Measurements from ENCODE around the gene URB1.
"Not testable (repeated sequence)": the region's sequence is repeated elsewhere in the genome, so short reads cannot be mapped to it uniquely, and the experiment has no call there.

The URB1 gene

DNA sequence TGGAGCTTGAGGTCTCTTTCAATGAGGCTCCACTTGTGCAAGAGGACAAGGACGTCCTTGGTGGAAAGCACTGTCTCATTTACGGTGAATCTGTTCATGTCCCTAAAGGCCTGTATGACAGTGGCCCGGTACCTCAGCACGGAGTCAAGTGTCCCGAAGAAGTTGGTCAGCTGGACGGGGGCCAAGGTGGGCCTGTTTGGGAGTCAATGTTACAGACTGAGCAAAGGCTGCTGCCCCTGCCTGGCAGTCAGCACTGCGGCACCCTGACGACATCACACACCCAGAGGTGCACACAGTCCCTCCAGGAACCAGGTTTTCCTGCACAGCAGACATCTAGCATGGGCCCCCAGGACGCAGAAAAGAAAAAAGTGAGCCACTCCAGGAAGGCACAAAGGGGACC, 75.1 kb downstream of the URB1 start:
- no peak for DNase-seq

DNA sequence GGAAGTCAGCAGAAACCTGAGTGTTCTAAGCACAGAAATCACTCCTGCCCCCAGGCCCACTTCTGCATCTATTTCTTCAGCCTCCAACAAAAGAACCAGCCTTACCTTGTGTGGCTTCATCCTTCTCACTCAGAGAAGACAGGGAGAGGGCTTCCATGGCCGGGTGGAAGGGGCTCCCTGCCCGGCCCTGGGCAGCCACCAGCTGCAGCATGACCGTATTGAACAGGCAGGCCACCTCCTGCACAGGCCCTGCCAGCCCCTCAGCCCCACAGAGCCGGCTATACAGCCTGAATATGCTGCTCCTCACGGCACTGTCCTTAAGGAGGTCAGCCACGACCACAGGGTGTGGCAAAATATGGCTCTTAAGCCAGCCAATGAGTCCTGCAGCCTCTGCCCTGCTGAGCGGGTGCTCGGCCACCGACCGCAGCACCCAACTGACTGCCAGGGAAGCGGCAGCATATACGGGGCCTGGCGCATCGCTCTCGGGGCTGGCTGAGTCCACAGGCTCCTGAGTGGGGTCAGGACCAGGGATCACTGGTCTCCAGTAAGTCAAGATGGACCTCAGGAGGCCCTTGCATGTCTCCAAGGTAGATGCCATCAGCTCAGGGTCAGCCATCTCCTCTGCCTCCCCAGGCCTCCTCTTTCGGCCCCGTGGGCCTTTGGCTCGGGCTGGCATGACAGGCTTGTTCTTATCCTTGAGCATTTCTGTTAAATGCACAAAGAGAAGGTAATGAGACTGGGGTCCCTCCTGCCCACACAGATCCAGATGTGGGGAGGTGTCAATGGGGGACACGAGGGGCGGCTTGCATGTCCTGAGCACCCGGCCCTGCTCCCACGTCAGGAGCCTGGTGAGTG, 76.2 kb downstream of the URB1 start:
- no peak for DNase-seq

DNA sequence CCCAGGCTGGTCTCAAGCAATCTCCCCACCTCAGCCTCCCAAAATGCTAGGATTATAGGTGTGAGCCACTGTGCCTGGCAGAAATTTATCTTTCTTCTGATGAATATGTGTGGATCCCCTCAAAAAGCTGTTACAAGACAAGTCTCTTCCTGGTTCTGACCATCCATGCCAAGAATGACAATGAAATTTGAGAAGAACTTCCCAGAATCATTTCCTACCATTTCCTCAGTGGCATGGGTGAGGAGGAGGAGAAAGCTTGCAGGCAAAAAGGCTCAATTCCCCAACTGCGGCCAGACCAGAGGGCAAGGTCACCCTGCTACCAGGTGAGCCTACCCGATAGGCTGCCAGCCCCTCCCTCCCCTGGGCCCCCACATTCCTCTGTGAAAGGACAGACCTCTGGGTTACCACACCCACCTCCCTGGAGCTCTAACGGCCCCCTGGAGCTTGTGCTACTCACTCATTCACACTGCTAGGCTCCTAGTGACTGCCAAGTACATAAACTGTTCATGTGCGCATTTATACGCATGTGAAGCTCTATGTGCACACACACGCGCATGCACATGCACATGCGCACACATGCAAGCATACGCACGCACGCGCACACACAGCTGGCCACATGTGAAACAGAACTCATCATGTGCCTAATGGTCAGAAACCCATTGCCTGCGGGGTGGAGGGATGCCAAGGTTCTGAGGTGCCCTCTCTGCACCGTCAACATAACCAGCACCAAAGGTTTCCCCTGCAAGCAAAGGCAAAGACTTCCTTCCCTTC, 77.1 kb downstream of the URB1 start:
- no peak for DNase-seq

DNA sequence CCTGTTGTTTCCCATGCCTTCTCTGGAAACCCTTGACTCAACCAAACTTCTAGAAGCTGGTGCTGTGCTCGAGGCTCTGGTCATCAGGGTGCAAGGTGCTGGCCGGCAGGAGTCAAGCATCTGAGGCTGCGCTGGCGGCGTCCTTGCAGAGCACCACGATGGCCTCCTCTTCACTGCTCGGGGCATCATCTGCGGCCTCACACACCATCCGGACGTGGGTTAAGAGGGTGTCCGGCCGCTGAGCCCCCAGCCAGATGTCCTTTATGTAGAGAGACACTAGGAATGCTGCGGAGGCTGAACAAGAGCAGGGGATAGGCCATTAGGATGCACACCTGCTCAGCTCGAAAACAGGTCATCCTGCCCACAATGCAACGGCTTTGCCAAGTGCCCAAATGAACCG, 78.0 kb downstream of the URB1 start:
- DNase-seq = no peak

DNA sequence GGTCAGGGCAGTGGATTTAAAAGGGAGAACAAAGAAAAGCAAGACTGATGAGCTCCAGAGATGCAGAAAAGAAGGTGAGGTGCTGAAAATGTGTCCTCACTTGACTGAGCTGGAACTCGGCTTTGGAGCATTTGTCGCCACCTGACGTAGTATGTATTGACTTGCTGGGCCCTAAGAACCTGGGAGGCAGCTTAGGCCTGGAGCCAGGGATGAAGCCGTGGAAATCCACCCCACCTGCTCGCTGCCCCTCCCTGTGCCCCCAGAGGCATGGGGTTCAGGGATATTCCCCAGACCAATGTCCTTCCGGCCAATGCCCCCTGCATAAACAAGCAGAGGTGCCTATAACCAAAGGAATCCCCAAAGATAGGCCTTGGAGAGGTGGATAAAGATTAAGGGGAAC, 79.8 kb downstream of the URB1 start:
- no peak for DNase-seq

DNA sequence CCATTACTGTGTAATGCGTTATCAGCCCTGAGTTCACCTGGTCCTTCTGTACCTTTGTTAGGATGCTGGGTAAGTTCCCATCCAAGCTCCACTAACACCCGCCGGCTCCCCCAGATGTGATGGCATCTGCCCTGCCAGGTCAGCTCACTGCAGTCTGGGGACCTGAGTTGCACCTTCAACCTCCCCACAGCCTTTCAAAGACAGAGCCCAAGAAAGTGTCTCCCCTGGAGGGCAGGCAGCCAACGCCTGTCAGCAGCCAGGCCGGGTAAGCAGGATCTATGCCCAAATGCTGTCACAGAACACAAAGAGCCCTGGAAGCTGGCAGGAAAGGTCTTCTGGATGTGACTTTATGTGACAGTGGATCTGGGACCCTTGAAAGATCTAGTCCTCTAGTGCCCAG, 80.5 kb downstream of the URB1 start:
- DNase-seq = no peak

DNA sequence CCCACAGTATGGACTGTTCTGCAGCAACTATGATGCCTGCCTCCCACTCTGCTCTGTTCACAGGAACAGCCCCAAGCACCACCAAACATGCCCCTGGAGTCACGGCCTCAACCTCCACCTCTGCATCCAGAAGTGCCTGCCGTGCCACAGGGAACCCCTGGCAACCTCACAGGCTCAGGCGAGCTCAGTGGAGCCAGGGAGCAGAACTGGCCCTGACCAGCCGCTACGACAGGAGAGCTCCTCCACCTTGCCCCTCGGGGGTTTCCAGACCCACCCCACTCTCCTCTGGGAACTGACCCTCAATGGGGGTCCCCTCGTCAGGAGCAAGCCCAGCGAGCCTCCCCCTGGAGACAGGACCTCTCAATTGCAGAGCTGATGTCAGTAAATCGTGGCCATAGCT, 81.2 kb downstream of the URB1 start:
- DNase-seq = no peak

DNA sequence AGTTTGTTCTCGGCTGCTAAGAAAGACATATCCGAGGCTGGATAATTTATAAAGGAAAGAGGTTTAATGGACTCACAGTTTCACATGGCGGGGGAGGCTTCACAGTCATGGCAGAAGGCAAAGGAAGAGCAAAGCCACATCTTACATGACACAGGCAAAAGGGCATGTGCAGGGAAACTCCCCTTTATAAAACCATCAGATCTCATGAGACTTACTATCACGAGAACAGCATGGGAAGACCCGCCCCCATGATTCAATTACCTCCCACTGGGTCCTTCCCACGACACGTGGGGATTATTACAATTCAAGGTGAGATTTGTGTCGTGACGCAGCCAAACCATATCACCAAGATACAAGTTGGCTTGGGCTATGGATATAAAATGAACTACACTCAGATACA, 81.8 kb downstream of the URB1 start:
- not testable (repeated sequence) for DNase-seq

DNA sequence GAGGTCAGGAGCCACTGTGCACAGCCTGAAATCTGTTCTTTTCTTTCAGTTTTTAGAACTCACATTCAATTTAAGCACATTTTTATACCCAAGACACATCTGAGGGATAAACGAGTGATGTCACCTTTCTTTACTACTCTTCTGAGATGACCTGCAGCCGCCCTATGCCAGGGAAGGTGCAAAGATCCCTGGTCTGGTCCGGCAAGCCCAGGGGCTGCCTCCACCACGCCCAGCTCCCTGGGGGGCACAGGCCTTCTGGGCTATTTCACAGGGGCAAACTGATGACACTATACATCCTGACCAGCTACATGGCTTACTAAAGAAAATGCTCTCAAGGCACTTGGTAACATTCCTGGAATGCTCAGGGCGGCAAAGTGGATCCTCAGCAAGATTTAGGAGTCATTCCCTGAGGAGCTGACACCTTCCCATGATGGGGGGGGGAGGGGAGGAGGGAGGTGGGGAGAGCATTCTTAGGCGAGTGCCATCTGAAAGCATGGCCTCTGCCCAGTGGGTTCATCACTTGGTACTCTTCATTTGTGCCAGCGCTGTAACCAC, 82.8 kb downstream of the URB1 start:
- no peak for DNase-seq

DNA sequence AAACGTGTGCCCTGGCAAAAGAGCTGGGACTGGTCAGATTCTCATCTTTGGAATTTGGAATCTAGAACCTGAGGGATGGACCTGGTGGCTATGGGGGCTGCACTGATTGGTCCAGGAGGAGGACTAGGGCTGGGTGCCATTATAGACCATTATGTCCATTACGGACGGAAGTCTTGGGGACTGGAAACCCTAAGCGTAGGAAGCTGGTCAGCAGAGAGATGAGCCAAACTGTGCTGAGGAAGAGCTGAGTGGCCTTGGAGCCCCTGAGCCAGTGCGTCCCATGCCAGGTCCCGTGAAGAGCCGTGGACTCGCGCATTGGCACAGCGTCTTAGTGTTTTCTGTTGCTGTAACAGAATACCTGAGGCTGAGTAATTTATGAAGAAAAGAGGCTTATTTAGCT, 84.1 kb downstream of the URB1 start:
- no peak for DNase-seq

DNA sequence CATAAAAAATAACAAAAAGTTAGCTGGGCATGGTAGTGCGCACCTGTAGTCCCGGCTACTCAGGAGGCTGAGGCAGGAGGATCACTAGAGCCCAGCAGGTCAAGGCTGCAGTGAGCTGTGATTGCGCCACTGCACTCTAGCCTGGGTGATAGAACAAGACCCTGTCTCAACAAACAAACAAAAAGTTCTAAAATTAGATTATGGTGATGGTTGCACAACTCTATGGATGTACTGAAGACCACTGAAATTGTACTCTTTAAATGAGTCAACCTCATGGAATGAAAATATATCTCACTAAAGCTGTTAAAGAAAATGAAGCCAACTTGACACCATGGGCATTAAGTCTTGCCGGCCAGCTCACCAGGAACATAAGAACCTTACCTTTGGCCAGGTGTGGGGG, 85.1 kb downstream of the URB1 start:
- DNase-seq = no peak

DNA sequence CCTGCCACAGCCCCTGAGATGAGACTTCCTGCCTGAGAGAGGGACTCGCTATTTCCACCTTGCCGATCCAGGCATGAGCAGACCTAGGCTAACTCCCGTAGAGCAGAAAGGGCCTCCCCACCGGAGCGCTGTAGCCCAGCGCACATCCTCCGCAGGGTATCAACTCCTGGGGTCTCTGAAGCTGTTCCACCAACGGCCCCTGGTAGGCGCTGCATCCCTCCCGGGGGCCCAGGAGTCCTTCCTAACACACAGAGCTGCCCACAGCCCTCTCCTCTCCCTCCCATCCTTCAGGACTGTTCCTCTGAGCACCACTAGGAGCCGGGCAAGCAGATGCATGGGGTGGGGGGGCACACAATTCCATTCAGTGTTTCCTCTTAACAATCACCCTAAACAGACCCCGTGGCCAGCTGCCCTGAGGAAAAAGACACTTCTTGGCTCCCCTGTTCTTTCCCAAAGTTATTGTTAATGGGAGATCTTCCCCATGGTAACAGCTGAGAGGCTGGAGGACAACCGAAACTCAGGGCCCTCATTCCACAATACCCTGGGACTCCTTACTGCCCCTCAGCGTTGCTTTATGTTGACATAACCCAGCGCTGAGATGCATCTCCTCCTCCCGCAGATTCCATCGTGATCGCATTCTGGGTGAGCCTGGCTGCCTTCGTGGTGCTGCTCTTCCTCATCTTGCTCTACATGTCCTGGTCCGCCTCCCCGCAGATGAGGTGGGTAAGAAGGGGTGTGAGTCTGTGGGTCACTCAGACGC, 86.6 kb downstream of the URB1 start:
- DNase-seq = peak in 1 of 2 experiments; percentile 18

DNA sequence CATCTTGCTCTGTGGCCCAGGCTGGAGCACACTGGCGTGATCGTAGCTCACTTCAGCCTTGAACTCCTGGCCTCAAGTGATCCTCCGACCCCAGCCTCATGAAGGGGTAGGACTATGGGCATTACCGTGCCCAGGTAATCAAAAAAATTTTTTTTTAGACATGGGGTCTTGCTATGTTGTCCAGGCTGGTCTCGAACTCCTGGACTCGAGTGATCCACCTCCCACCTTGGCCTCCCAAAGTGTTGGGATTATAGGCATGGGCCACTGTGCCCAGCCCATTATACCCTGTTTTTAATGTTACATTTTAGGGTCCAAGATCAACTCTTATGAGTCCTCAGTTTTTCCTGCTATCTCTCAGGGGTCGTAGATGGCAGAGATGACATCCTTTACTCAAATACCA, 87.8 kb downstream of the URB1 start:
- DNase-seq = no peak

DNA sequence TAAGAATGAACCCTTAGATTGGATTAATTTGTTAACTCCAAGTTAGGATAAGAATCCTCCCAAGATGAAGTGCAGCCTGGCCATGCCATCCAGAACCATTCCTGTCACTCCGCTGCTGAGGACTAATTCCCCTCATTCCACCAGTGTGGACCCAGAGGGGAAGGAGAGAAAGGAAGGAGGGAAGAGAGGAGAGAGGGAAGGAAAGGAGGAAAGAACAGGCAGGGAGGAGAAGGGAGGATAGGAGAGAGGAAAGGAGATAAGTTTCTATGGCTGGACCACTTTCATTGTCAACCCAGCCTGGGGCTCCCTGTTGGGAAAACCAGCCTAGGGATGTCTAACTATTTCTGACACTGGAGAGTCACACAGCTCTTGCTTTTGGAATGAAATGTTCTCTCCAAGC, 89.4 kb downstream of the URB1 start:
- DNase-seq = no peak

DNA sequence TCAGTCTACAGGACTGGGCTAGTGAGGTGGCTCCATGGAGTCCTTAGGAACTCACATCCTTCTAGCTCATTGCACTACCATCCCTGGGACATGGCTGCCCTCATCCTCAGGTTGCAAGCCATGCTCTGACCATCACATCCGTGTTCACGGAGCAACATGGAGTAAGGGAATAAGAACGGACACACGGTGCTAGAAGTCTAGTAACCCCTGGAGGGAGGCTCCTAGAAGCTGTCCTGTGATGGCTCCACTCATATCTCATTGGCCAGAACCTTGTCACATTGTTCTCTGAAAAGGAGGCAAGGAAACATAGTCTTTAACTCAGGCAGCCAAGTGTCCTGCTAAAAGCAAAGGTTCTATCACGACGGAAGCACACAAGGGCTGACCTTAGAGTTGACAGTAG, 90.3 kb downstream of the URB1 start:
- no peak for DNase-seq

DNA sequence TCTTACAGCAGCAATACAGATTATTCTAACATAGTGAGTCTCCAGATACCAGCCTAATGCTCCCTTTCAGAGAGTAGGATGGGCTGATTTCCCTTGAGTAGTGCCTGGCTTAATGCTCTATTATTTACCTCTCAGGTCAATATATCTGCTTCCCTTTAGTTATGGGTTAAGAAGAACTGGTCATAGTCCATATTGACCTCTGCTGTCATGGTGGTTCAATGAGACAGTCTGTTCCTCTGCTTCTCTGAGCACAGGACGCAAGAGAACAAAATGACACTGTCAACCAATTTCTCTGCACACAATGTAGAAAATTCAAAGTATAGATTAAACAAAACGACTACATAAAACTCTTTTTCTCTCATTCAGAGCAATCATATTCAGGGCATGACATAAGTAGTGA, 91.2 kb downstream of the URB1 start:
- DNase-seq = no peak

DNA sequence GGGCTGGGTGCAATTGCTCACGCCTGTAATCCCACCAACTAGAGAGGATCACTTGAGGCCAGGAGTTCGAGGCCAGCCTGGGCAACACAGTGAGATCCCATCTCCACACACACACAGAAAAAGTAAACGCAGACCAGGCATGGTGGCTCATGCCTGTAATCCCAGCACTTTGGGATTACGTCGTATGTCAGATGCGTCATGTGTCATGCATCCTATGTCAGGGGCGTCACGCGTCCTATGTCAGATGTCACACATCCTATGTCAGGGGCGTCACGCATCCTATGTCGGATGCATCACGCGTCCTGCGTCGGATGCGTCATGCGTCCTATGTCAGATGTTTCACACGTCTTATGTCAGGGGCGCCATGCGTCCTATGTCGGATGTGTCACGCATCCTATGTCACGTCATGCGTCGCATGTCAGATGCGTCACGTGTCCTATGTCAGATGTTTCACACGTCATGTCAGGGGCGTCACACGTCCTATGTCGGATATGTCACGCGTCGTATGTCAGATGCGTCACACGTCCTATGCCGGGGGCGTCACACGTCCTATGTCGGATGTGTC, 92.6 kb downstream of the URB1 start:
- no peak for DNase-seq

DNA sequence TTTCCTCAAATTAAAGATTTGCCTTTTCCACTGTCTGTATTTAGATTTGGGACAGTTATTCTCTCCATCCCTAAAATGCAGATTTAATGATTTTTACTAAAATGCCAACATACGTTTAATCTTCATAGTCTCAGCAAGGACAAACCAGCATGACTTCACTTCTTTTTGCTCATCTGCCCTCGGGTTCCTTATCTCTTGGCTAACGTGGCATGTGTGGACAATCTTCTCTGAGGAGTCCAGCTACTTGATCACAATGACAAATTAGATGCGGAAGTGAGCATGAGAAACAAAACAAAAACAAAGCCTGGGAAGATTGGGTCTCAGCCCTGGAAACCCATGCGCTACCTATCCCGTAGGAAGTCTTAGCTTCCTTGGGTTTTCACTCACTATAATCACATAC, 93.1 kb downstream of the URB1 start:
- DNase-seq = no peak

DNA sequence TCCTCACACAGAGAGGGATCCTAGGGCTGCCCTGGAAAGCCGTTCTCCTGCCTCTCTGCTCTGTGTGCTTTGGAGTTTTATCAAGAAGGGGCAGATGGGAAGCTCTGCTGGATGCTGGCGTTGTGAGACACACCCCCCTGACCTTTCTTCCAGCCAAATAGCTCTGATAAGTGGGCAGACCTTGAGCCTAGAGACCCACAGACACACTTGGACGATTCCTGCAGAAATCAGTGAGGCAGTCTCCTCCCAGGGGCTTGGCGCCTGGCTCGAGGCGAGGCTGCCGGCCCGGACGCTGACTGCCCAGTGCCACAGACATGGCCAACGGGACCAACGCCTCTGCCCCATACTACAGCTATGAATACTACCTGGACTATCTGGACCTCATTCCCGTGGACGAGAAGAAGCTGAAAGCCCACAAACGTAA, 94.1 kb downstream of the URB1 start, which contains the start of gene MRAP:
Gene MRAP (plus strand): TSS at position 198 of the 424 bp plus-strand sequence. CDS start 117 bp downstream, at position 315.
- no peak for DNase-seq

DNA sequence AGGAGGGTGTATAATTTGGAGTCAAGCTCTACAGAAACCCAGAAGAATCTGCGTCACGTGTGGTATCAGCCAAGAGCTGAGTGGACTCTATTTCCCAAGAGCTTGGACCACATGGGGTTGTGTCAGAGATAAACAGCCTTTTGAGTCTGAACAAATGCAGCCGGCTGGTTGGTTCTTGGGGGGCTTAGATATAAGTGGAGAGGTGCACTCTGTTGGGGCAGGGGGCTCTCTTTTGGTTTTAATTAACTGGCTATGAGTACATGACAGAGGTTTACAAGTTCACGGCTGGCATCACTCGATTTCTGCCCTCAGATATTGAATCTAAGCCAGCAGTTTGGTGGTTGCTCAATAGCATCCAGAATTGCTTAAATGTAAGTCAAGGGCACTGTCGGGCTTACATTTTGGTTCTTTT, 94.7 kb downstream of the URB1 start:
- no peak for DNase-seq

DNA sequence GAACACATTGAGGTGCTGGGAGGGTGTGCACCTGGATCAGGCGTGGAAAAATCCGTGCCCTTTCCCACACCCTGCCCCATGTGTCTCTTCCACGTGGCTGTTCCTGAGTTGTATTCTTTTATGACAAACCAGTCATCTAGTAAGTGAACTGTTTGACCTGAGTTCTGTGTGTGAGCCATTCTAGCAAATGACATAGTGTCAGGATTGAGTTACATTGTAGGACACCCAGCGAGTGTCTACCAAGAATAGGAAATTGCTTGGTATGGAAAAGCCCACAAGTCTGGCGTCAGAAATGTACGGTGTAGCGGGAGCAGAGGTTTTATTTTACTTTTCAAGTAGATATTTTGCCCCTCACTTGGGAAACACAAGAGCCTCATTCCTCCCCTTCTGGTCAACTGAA, 95.4 kb downstream of the URB1 start:
- no peak for DNase-seq

DNA sequence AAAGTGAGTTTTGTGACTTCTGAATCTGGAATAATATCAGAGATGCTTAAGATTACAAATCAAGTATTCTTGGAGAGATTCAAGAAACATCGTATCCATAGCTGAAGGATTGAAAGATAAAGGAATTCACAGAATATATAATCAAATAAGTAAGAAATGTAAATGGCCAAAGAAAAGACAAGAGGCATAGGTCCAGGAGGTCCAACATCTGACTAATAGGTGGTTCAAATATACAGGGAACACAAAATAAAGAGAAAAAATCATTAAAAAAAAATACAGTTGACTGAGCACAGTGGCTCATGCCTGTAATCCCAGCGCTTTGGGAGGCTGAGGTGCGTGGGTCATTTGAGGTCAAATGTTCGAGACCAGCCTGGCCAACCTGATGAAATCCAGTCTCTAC, 107.3 kb downstream of the URB1 start:
- DNase-seq = no peak

DNA sequence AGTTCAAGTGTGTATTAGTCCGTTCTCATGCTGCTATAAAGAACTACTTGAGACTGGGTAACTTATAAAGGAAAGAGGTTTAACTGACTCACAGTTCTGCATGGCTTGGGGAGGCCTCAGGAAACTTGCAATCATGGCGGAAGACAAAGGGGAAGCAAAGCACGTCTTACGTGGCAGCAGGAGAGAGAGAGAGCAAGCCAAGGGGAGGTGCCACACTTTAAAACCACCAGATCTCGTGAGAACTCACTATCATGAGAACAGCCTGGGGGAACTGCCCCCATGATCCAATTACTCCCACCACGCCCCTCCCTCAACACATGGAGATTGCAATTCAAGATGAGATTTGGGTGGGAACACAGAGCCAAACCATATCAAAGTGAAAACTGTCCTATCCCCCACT, 109.8 kb downstream of the URB1 start:
- DNase-seq = no peak

Data from NCI-H526 (cell line).